DND-41 (cell line): ENCODE data around the gene RGL1.

Experiments used
- CTCF ChIP-seq: IDR thresholded peaks from 2 replicates; pipeline ENCODE4 v1.5.1; 2012; ENCODE audit warnings: borderline replicate concordance, low read length, moderate library complexity, mild to moderate bottlenecking; ENCODE audit not compliant: poor library complexity, severe bottlenecking; ENCODE audit errors: extremely low read depth
- EZH2 ChIP-seq: IDR thresholded peaks from 3 replicates; pipeline ENCODE4 v1.6.1; 2012; ENCODE audit warnings: borderline replicate concordance, low read depth, mild to moderate bottlenecking, moderate library complexity, low read length, inconsistent platforms; ENCODE audit not compliant: severe bottlenecking

- TF ChIP-seq CTCF (no peak), EZH2 (no peak)
Measured at GRCh38 chr1:183808296-183809027, 3.5 kb downstream of the RGL1 start.
